OCI-LY3 (cell line): ENCODE measurements around the gene FBXL13.

Source experiments
- H2AFZ ChIP-seq: fragments of 200-600, 300-600 bp; shearing (Covaris generic); 2 replicates; pipeline ENCODE4 v1.6.0; 2014; ENCODE audit warnings: antibody characterized with exemption, low read depth, low read length
- H3K27ac ChIP-seq: fragments of 200-600, 300-600 bp; sonication (generic); 2 replicates; pipeline ENCODE4 v1.5.1; 2014; ENCODE audit warnings: mild to moderate bottlenecking, low read length, moderate library complexity, mixed read lengths
- H3K27me3 ChIP-seq: fragments of 200-600, 300-600 bp; sonication (generic); 2 replicates; pipeline ENCODE4 v1.6.1; 2014; ENCODE audit warnings: low read depth, low read length, mixed read lengths
- H3K36me3 ChIP-seq: fragments of 200-600, 300-600 bp; sonication (generic); replicated peaks from 2 replicates; pipeline ENCODE3; 2014; ENCODE audit warnings: low read depth, low read length, mixed read lengths
- H3K4me1 ChIP-seq: fragments of 300-600, 200-600 bp; sonication (generic); 2 replicates; pipeline ENCODE4 v1.6.1; 2014; ENCODE audit warnings: low read length, mixed read lengths
- H3K4me2 ChIP-seq: fragments of 200-600, 300-600 bp; sonication (generic); 2 replicates; pipeline ENCODE4 v1.6.1; 2014; ENCODE audit warnings: low read length, mixed read lengths
- H3K4me3 ChIP-seq: fragments of 300-600, 200-600 bp; sonication (generic); 2 replicates; pipeline ENCODE4 v1.5.1; 2014; ENCODE audit warnings: antibody characterized with exemption, mild to moderate bottlenecking, low read length, moderate library complexity
- H3K79me2 ChIP-seq: fragments of 300-600, 200-600 bp; shearing (Covaris generic); 2 replicates; pipeline ENCODE4 v1.6.1; 2014; ENCODE audit warnings: mild to moderate bottlenecking, low read length, mixed read lengths
- H3K9ac ChIP-seq: fragments of 300-600, 200-600 bp; shearing (Covaris generic); 2 replicates; pipeline ENCODE4 v1.6.0; 2014; ENCODE audit warnings: mild to moderate bottlenecking, low read length, moderate library complexity
- H3K9me3 ChIP-seq: fragments of 200-600, 300-600 bp; shearing (Covaris generic); 2 replicates; pipeline ENCODE4 v1.6.1; 2014; ENCODE audit warnings: low read length, mixed read lengths; ENCODE audit not compliant: insufficient read depth
- H4K20me1 ChIP-seq: fragments of 200-600, 300-600 bp; sonication (generic); 2 replicates; pipeline ENCODE4 v1.6.1; 2016; ENCODE audit warnings: low read length, mixed read lengths; ENCODE audit not compliant: insufficient read depth
- EZH2phosphoT487 ChIP-seq: fragments of 200-600 bp; shearing (Covaris generic); IDR thresholded peaks from 2 replicates; pipeline ENCODE4 v1.6.1; 2018; ENCODE audit warnings: antibody characterized with exemption, mixed run types, low read depth
- TF ChIP-seq, protein P1 (sequence below): fragments of 200-600, 300-600 bp; sonication (generic); IDR thresholded peaks from 2 replicates; pipeline ENCODE4 v1.5.1; 2014; ENCODE audit warnings: antibody characterized with exemption, low read length, low read depth

The FBXL13 gene

DNA sequence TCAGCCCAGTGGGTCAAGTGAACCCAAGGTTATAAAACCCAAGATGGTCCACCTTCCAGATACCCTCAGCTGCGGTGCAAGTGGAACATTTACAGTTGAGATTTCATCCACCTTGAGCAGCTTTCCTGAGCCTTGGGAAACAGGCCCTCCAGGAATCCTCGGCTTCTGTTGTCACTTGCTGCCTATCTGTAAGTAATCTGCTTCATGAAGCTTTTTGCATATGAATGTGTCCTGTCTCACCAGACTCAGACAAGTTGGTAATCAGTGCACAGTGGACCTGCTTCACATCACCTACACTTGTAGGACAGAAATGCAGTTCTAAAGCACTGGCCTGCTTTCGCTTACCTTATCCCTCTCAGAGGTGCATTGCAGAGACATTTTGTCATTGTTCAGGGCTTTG lies 245.5 kb downstream of the FBXL13 start:
- Histone ChIP-seq H3K4me2 (no peak overlapping the region), H3K9me3 (no peaks in the 10 kb centered on the region), H3K27ac (no peak overlapping the region), H2AFZ (no peak overlapping the region), H4K20me1 (no peaks in the 10 kb centered on the region), H3K79me2 (no peaks in the 10 kb centered on the region), H3K4me1 (peaks cover 2% of the 10 kb centered on the region; the same call in 1 of the 2 replicates), H3K27me3 (peaks cover 6% of the 10 kb centered on the region; the same call in 1 of the 2 replicates), H3K9ac (no peak overlapping the region), H3K4me3 (no peak overlapping the region), H3K36me3 (peaks cover 5% of the 10 kb centered on the region)
- no peak for TF ChIP-seq EZH2phosphoT487
- TF ChIP-seq, protein P1, sequence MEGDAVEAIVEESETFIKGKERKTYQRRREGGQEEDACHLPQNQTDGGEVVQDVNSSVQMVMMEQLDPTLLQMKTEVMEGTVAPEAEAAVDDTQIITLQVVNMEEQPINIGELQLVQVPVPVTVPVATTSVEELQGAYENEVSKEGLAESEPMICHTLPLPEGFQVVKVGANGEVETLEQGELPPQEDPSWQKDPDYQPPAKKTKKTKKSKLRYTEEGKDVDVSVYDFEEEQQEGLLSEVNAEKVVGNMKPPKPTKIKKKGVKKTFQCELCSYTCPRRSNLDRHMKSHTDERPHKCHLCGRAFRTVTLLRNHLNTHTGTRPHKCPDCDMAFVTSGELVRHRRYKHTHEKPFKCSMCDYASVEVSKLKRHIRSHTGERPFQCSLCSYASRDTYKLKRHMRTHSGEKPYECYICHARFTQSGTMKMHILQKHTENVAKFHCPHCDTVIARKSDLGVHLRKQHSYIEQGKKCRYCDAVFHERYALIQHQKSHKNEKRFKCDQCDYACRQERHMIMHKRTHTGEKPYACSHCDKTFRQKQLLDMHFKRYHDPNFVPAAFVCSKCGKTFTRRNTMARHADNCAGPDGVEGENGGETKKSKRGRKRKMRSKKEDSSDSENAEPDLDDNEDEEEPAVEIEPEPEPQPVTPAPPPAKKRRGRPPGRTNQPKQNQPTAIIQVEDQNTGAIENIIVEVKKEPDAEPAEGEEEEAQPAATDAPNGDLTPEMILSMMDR = no peak

DNA sequence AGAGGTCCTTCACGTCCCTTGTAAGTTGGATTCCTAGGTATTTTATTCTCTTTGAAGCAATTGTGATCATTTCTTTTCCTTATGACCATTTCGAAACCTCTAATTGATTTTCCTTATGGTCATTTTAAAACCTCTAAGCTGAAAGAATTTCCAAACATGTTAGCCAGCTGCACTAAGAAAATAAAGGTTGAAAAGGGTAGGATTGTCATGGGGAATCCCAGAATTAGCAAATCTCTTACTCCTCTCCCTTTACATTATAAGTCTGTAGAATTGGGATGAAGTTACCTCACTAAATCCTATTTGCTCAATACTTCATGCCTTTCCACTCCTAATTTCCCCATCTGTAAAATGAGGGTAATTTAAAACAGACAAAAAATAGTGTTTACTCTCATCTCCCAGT lies 246.3 kb downstream of the FBXL13 start:
- TF ChIP-seq, protein P1 = no peak
- TF ChIP-seq EZH2phosphoT487 = no peak

DNA sequence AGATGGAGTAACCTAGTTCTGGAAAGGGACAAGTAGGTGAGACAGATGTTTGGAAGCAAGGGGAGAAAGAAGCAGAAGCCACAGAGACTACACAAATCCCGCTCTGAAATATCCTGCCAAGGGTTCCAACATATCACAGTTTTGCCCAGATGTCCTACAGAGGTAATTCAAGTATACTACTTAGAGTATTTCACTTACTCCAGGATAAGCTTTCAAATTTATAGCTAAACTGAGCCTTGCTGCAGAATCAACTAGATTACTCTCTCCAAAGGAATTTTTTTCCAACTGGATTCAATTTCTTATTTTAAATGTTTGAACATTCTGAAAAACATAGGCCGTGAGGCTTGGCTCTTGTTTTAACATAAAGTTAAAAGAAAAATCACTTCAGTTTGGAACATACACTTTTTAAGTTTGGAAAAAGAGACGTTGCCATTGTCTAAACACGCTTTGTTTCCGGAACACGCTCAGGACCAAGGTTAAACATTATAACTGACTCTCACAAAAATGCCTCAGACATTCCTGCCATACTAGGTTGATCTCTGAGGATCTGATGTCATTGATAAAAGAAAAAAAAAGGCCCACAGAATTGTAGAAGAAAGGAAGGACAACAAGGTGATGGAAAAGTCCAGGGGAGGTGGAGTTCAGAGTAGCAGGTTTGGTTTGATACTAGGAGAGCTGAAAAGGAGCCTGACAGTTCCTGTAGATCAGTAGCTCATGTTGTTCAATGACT lies 251.0 kb downstream of the FBXL13 start:
- no peak overlapping the region for H3K4me3 ChIP-seq
- no peaks in the 10 kb centered on the region for H3K9me3 ChIP-seq
- no peak overlapping the region for H3K27ac ChIP-seq
- no peak overlapping the region for H3K9ac ChIP-seq
- H2AFZ ChIP-seq = no peak overlapping the region
- H3K36me3 ChIP-seq = no peaks in the 10 kb centered on the region
- no peak overlapping the region for H3K4me2 ChIP-seq
- H3K79me2 ChIP-seq = no peaks in the 10 kb centered on the region
- no peaks in the 10 kb centered on the region for H3K4me1 ChIP-seq
- H3K27me3 ChIP-seq = no peaks in the 10 kb centered on the region
- no peaks in the 10 kb centered on the region for H4K20me1 ChIP-seq
- no peak for TF ChIP-seq EZH2phosphoT487
- TF ChIP-seq, protein P1 = no peak

More for the DNA sequence above, 246.3 kb downstream of the FBXL13 start:
- Histone ChIP-seq H2AFZ (no peak overlapping the region), H3K27ac (no peak overlapping the region), H3K36me3 (peaks cover 5% of the 10 kb centered on the region), H3K79me2 (no peaks in the 10 kb centered on the region), H3K9me3 (no peaks in the 10 kb centered on the region), H4K20me1 (no peaks in the 10 kb centered on the region), H3K27me3 (peaks cover 6% of the 10 kb centered on the region; the same call in 1 of the 2 replicates), H3K4me3 (no peak overlapping the region), H3K9ac (no peak overlapping the region), H3K4me1 (no peaks in the 10 kb centered on the region), H3K4me2 (no peak overlapping the region)

DNA sequence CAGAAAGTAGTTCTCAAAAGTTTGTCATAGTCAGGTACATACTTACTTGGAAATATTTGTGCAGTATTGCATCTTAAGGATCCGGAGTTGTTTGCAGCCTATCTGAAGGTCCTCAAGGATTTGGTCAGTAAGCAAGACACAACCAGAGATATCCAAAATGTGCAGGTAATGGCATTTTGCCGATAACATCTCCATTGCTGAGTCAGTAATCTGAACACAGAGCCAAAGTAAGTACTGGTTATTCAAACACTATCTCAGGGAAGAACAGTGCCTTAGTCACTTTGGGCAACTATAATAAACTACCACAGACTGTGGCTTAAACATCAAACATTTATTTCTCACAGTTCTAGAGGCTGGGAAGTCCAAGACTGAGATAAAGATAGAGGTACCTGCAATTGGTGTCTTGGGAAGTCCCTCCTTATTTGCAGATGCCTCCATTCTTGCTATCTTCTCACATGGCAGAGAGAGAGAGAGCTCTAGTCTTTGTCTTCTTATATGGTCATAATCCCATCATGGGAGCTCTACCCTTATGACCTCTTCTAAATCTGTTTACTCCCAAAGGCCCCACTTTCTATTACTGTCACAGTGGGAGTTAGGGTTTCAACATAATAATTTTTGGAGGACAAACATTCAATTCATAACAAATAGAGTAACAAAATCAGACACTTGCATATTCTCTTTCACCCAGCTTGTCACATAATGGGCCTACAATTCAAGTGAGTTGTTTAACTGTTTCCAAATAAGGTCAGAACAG lies 252.4 kb downstream of the FBXL13 start:
- Histone ChIP-seq H3K36me3 (no peaks in the 10 kb centered on the region), H3K27me3 (no peaks in the 10 kb centered on the region), H3K4me2 (no peak overlapping the region)

More for the DNA sequence above, 252.4 kb downstream of the FBXL13 start:
- Histone ChIP-seq H3K4me3 (no peak overlapping the region), H3K9ac (no peak overlapping the region), H3K4me1 (no peaks in the 10 kb centered on the region), H3K27ac (no peak overlapping the region), H4K20me1 (no peaks in the 10 kb centered on the region), H2AFZ (no peak overlapping the region), H3K9me3 (no peaks in the 10 kb centered on the region), H3K79me2 (no peaks in the 10 kb centered on the region)
- TF ChIP-seq EZH2phosphoT487 = no peak
- TF ChIP-seq, protein P1 = no peak
